Panc1 (cell line): ENCODE measurements around the gene TOR2A. TPM values are rescaled to one million over a fixed set of nuclear protein-coding genes. Genes with fewer than 3 reads are reported as not detected.

ENCODE experiments used
- ATAC-seq: fragments of 200-7000 bp; cut with Tn5 transposase; 2 replicates; pipeline ENCODE4 v1.9.1; 2020; ENCODE audit warnings: mild to moderate bottlenecking, moderate library complexity
- BruUV-seq: library from RNA; stranded (reverse); fragments of 400-500 nt; replicated peaks from 2 replicates; lab custom pipeline; 2021; lab: Mats Ljungman, UMichigan
- CTCF ChIA-PET: fragments of 300-600 bp; sonication (Branson Sonifier 250); formaldehyde crosslinking; loops from one replicate; lab custom pipeline; 2022; ENCODE audit warnings: antibody characterized with exemption; lab: Charles Lee
- POLR2A ChIA-PET: fragments of 300-600 bp; sonication (Branson Sonifier 250); formaldehyde crosslinking; loops from one replicate; lab custom pipeline; 2022; ENCODE audit warnings: antibody characterized with exemption; lab: Charles Lee
- DNase-seq: peaks from one replicate; pipeline ENCODE4 v3.0.0-alpha.2; 2010; ENCODE audit warnings: low read depth, low spot score
- H3K27ac ChIP-seq: 2 replicates; pipeline ENCODE4 v1.5.1; 2011; ENCODE audit warnings: mild to moderate bottlenecking, low read length, inconsistent platforms
- H3K27me3 ChIP-seq: fragments of 200-500 bp; sonication (Bioruptor generic); 2 replicates; pipeline ENCODE4 v1.6.0; 2014; ENCODE audit warnings: low read length, inconsistent platforms; ENCODE audit not compliant: control insufficient read depth, insufficient read depth
- H3K36me3 ChIP-seq: fragments of 200-500 bp; sonication (Bioruptor generic); 2 replicates; pipeline ENCODE4 v1.5.1; 2014; ENCODE audit warnings: inconsistent platforms, mild to moderate bottlenecking, low read length, moderate library complexity; ENCODE audit not compliant: control insufficient read depth, insufficient read depth
- H3K4me1 ChIP-seq: 2 replicates; pipeline ENCODE4 v1.5.1; 2011; ENCODE audit warnings: inconsistent platforms, mild to moderate bottlenecking, low read length, moderate library complexity; ENCODE audit not compliant: control insufficient read depth, insufficient read depth
- H3K4me3 ChIP-seq, 2 experiments: 2 replicates each; pipeline ENCODE4 v1.5.1; 2011 to 2012; ENCODE audit warnings: low read depth in 2 of 2, low read length in 2 of 2, mild to moderate bottlenecking in 2 of 2, inconsistent platforms in 1 of 2, moderate library complexity in 1 of 2
- H3K9me3 ChIP-seq: fragments of 200-500 bp; sonication (Bioruptor generic); 2 replicates; pipeline ENCODE4 v1.5.1; 2014; ENCODE audit warnings: low read depth, mild to moderate bottlenecking, inconsistent platforms, low read length, moderate library complexity; ENCODE audit not compliant: control insufficient read depth, insufficient read depth
- POLR2AphosphoS5 ChIP-seq: IDR thresholded peaks from 2 replicates; pipeline ENCODE4 v1.6.1; 2012; ENCODE audit warnings: mild to moderate bottlenecking, low read depth, low read length, moderate library complexity
- SIN3A ChIP-seq: IDR thresholded peaks from 2 replicates; pipeline ENCODE4 v1.6.1; 2012; ENCODE audit warnings: low read depth, mild to moderate bottlenecking, low read length, moderate library complexity, borderline replicate concordance; ENCODE audit not compliant: insufficient read depth
- TCF7L2 ChIP-seq: IDR thresholded peaks from 2 replicates; pipeline ENCODE4 v1.6.1; 2011; ENCODE audit warnings: mild to moderate bottlenecking, low read depth, low read length, inconsistent platforms
- in situ Hi-C: cut with HindIII; loops from 2 replicates; pipeline ENCODE4 v1.10.0; 2016; ENCODE audit warnings: low sequenced_read_pairs, low pct_unique_long_range_greater_than_20kb
- intact Hi-C: fragments of 100-400 bp; cut with micrococcal nuclease; formaldehyde crosslinking; loops from one replicate; pipeline ENCODE4 v1.10.0; 2022; ENCODE audit not compliant: unreplicated experiment
- total RNA-seq: library from RNA; stranded (reverse); gene quantifications from one replicate; pipeline ENCODE4 v1.2.1, GENCODE V29; 2021; ENCODE audit not compliant: unreplicated experiment
- TF ChIP-seq, protein P1 (sequence below), 2 experiments: IDR thresholded peaks; 2 replicates each; pipeline ENCODE4 v1.6.1; 2011 to 2012; ENCODE audit warnings: low read depth in 2 of 2, control low read depth in 1 of 2, low read length in 1 of 2, mild to moderate bottlenecking in 1 of 2, moderate library complexity in 1 of 2; ENCODE audit not compliant: insufficient read depth in 1 of 2
- TF ChIP-seq, protein P2 (sequence below): fragments of 450-650 bp; IDR thresholded peaks from 2 replicates; pipeline ENCODE4 v1.5.1; 2017; ENCODE audit warnings: mild to moderate bottlenecking

The TOR2A gene
- total RNA-seq, 1 experiment from 2014 or later = 8.2 TPM

DNA sequence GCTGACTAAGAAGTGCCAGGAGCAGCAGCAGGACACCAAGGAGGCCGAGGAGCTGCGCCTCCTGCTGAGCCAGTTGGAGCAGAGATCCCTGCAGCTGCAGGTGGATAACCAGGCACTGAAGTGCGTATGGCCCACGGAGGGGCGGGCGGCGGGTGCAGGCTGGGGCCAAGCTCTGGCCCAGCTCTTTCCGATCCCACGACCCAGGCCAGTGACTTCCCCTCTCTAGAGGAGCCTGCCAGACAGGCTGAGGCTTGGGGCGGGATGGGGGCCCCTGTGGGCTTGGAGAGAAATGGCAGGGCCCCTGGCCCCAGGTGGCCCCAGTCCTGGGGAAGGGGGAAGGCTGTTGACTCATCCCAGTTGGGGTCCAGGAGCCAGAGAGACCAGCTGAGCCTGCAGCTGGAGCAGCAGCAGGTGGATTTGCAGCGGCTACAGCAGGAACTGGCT is 23.2 kb downstream of the TOR2A start:
- peaks cover 3% of the 10 kb centered on the region; the same call in 1 of the 2 replicates for H3K36me3 ChIP-seq
- no peak overlapping the region for H3K4me3 ChIP-seq
- TF ChIP-seq SIN3A (no peak), TCF7L2 (no peak), POLR2AphosphoS5 (no peak)
- TF ChIP-seq, protein P1, sequence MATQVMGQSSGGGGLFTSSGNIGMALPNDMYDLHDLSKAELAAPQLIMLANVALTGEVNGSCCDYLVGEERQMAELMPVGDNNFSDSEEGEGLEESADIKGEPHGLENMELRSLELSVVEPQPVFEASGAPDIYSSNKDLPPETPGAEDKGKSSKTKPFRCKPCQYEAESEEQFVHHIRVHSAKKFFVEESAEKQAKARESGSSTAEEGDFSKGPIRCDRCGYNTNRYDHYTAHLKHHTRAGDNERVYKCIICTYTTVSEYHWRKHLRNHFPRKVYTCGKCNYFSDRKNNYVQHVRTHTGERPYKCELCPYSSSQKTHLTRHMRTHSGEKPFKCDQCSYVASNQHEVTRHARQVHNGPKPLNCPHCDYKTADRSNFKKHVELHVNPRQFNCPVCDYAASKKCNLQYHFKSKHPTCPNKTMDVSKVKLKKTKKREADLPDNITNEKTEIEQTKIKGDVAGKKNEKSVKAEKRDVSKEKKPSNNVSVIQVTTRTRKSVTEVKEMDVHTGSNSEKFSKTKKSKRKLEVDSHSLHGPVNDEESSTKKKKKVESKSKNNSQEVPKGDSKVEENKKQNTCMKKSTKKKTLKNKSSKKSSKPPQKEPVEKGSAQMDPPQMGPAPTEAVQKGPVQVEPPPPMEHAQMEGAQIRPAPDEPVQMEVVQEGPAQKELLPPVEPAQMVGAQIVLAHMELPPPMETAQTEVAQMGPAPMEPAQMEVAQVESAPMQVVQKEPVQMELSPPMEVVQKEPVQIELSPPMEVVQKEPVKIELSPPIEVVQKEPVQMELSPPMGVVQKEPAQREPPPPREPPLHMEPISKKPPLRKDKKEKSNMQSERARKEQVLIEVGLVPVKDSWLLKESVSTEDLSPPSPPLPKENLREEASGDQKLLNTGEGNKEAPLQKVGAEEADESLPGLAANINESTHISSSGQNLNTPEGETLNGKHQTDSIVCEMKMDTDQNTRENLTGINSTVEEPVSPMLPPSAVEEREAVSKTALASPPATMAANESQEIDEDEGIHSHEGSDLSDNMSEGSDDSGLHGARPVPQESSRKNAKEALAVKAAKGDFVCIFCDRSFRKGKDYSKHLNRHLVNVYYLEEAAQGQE (IDR thresholded peaks at IDR 0.05; ENCODE audit: insufficient read depth in 1 of 2, low read depth in 2 of 2, low read length in 1 of 2) = no peak
- TF ChIP-seq, protein P2, sequence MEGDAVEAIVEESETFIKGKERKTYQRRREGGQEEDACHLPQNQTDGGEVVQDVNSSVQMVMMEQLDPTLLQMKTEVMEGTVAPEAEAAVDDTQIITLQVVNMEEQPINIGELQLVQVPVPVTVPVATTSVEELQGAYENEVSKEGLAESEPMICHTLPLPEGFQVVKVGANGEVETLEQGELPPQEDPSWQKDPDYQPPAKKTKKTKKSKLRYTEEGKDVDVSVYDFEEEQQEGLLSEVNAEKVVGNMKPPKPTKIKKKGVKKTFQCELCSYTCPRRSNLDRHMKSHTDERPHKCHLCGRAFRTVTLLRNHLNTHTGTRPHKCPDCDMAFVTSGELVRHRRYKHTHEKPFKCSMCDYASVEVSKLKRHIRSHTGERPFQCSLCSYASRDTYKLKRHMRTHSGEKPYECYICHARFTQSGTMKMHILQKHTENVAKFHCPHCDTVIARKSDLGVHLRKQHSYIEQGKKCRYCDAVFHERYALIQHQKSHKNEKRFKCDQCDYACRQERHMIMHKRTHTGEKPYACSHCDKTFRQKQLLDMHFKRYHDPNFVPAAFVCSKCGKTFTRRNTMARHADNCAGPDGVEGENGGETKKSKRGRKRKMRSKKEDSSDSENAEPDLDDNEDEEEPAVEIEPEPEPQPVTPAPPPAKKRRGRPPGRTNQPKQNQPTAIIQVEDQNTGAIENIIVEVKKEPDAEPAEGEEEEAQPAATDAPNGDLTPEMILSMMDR = no peak
- H3K4me1 ChIP-seq = peaks cover 11% of the 10 kb centered on the region
- DNase-seq = no peak
- intact Hi-C loops = no loop called here
- H3K9me3 ChIP-seq = no peaks in the 10 kb centered on the region
- no peak for ATAC-seq
- no TSS peak for BruUV-seq
- ChIA-PET CTCF (no interaction called here), POLR2A (interaction anchor here (1.0 kb wide), 1 partner anchor 12 kb away, joined by 3 read pairs; no protein-coding TSS in a partner anchor)
- no peaks in the 10 kb centered on the region for H3K27me3 ChIP-seq
- H3K27ac ChIP-seq = no peak overlapping the region
- in situ Hi-C loops = no loop called here

DNA sequence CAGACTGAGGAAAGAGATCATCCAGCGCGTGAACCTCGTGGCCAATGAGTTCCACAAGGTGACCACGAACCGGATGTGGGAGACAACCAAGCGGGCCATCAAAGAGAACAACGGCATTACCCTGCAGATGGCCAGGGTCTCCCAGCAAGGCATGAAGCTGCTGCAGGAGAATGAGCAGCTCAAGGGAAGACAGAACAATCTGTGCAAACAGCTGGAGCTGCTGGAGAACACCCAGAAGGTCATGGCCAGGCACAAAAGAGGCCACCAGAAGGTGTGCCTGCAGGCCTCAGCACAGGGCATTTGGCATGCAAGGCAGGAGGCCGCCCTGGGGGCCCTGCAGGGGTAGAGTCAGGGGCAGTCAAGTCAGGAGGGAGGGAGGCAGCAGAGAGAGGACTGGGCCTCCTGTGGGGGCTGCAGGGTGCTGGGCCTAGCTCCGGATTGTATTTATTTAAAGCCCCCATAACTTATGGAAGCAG is 23.8 kb downstream of the TOR2A start:
- ChIA-PET CTCF (no interaction called here), POLR2A (no interaction called here)
- no peak for TF ChIP-seq SIN3A
- TF ChIP-seq, protein P1 (IDR thresholded peaks at IDR 0.05; ENCODE audit: insufficient read depth in 1 of 2, low read depth in 2 of 2, low read length in 1 of 2) = no peak
- TF ChIP-seq POLR2AphosphoS5 = no peak
- no peak for TF ChIP-seq TCF7L2
- TF ChIP-seq, protein P2 = no peak
- Histone ChIP-seq H3K27ac (no peak overlapping the region), H3K4me3 (no peak overlapping the region), H3K36me3 (peaks cover 3% of the 10 kb centered on the region; the same call in 1 of the 2 replicates), H3K4me1 (peaks cover 11% of the 10 kb centered on the region), H3K9me3 (no peaks in the 10 kb centered on the region), H3K27me3 (no peaks in the 10 kb centered on the region)
- BruUV-seq = no TSS peak
- in situ Hi-C loops (no loop called here), intact Hi-C loops (no loop called here)
- ATAC-seq = no peak
- DNase-seq = no peak
